ENCODE measurements around the gene C22orf15. TPM values are rescaled to one million over a fixed set of nuclear protein-coding genes. Genes with fewer than 3 reads are reported as not detected.

C22orf15 gene
- total and polyA plus RNA-seq, 2 donors (not counting 3 experiments of a cell fraction or from before 2014, with no cell fraction given) = 0.86 TPM; not detected in 1

DNA sequence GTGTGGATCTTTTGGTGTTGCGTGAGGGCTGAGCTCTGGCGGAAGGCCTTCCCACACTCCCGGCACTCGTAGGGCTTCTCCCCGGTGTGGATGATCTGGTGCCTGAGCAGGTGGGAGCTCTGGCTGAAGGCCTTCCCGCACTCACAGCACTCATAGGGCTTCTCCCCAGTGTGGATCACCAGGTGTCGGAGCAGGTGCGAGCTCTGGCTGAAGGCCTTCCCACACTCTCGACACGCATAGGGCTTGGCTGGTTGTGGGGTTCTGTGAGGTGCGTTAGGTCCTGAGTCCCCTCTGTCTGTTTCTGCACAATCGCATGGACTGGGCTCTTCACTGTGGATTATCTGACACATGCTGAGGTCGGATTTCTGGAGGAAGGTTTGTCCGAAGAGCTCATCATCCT, 18.3 kb upstream of the C22orf15 start:
- no peaks in the 10 kb centered on the region for H3K9me3 ChIP-seq (replicated peaks; ENCODE audit: control insufficient read depth, insufficient read depth, low read length)
- no TSS peak for BruUV-seq (replicated peaks)
- intact Hi-C loops (cut with micrococcal nuclease) = no loop called here

DNA sequence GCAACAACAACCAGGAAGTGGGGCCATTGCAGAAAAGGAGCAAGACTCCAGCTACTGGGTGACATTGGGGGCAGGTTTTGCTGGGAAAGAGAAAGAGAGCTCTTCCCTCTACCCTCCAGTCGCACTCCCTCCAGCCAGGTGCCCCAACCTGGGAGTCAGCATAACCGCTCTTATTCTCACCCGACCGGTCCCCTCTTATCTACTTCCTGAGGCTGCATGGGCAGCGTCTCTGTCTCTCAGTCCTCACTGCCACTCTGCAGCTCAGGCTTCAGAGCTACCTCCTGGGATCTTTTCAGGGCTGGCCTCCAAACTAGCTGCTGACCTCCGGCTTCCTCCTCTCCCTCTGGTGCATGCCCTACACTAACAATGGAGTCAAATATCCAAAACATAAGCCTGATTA, 17.0 kb upstream of the C22orf15 start:
- no peak overlapping the region for H3K9ac ChIP-seq (replicated peaks; ENCODE audit: extremely low read depth, insufficient read depth, low read length)
- ChIA-PET POLR2A (no interaction called here), CTCF (interaction anchor here (1.0 to 1.2 kb wide), 3 partner anchors 8 to 104 kb away, joined by 3 to 7 read pairs (median 4); no protein-coding TSS in a partner anchor)
- no peaks in the 10 kb centered on the region for H3K9me3 ChIP-seq (replicated peaks; ENCODE audit: control insufficient read depth, insufficient read depth, low read length)
- H3K27ac ChIP-seq (ENCODE audit: insufficient read depth, low read depth, low read length) = no peak overlapping the region
- dilution Hi-C loops (cut with MboI; ENCODE audit: extremely low pct_ligation_motif_present, low sequenced_read_pairs) = no loop called here
- BruUV-seq (replicated peaks) = no TSS peak
- no peak overlapping the region for H2AFZ ChIP-seq (ENCODE audit: low read depth, low read length)
- no peak overlapping the region for H3K4me2 ChIP-seq (ENCODE audit: insufficient read depth, low read length)
- no peaks in the 10 kb centered on the region for H3K9me1 ChIP-seq (replicated peaks; ENCODE audit: control insufficient read depth, extremely low read depth, insufficient read depth, low read length)
- H3K4me3 ChIP-seq (replicated peaks in 1 of 3; ENCODE audit: insufficient read depth in 1 of 3, low read depth in 1 of 3, low read length in 3 of 3) = no peak overlapping the region
- TF ChIP-seq POLR2AphosphoS5 (IDR thresholded peaks at IDR 0.05; ENCODE audit: insufficient read depth, low read depth, low read length) (no peak), FOS (IDR thresholded peaks at IDR 0.05; ENCODE audit: borderline replicate concordance, insufficient read depth, low read length) (no peak), EZH2 (IDR thresholded peaks at IDR 0.05; ENCODE audit: borderline replicate concordance, low read depth, low read length, severe bottlenecking) (no peak), GATA2 (IDR thresholded peaks at IDR 0.05; ENCODE audit: insufficient read depth, insufficient read length, low read depth, low read length) (no peak), MAX (IDR thresholded peaks at IDR 0.05; ENCODE audit: insufficient read depth, insufficient read length) (no peak), POLR2A (IDR thresholded peaks at IDR 0.05; ENCODE audit: low read depth, low read length) (no peak), MYC (IDR thresholded peaks at IDR 0.05; ENCODE audit: low read depth, low read length) (no peak), JUN (IDR thresholded peaks at IDR 0.05; ENCODE audit: borderline replicate concordance, insufficient read depth, insufficient read length, low read depth) (no peak)
- TF ChIP-seq, protein P1, sequence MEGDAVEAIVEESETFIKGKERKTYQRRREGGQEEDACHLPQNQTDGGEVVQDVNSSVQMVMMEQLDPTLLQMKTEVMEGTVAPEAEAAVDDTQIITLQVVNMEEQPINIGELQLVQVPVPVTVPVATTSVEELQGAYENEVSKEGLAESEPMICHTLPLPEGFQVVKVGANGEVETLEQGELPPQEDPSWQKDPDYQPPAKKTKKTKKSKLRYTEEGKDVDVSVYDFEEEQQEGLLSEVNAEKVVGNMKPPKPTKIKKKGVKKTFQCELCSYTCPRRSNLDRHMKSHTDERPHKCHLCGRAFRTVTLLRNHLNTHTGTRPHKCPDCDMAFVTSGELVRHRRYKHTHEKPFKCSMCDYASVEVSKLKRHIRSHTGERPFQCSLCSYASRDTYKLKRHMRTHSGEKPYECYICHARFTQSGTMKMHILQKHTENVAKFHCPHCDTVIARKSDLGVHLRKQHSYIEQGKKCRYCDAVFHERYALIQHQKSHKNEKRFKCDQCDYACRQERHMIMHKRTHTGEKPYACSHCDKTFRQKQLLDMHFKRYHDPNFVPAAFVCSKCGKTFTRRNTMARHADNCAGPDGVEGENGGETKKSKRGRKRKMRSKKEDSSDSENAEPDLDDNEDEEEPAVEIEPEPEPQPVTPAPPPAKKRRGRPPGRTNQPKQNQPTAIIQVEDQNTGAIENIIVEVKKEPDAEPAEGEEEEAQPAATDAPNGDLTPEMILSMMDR (IDR thresholded peaks at IDR 0.05; ENCODE audit: extremely low read depth in 1 of 2, insufficient read depth in 1 of 2, low read depth in 1 of 2, low read length in 2 of 2) = no peak
- H3K27me3 ChIP-seq (ENCODE audit: control insufficient read depth in 2 of 2, insufficient read depth in 2 of 2, low read length in 2 of 2) = no peaks in the 10 kb centered on the region
- H3K36me3 ChIP-seq (ENCODE audit: control insufficient read depth in 2 of 2, extremely low read depth in 1 of 2, insufficient read depth in 2 of 2, low read length in 2 of 2) = peaks cover 5 to 23% of the 10 kb centered on the region in 2 experiments
- DNase-seq (ENCODE audit: low read depth, low spot score) = no peak
- H3K4me1 ChIP-seq (ENCODE audit: control insufficient read depth, extremely low read depth, insufficient read depth, low read length) = peaks cover 10% of the 10 kb centered on the region
- intact Hi-C loops (cut with micrococcal nuclease) = no loop called here
- H3K79me2 ChIP-seq (ENCODE audit: control insufficient read depth, insufficient read depth, low read length) = no peaks in the 10 kb centered on the region
- no peaks in the 10 kb centered on the region for H4K20me1 ChIP-seq (replicated peaks; ENCODE audit: control insufficient read depth, extremely low read depth, insufficient read depth, low read length)
- no peak for FAIRE-seq

More for the DNA sequence above, 18.3 kb upstream of the C22orf15 start:
- DNase-seq (ENCODE audit: low read depth, low spot score) (no peak), FAIRE-seq (no peak)
- Histone ChIP-seq H3K4me2 (ENCODE audit: insufficient read depth, low read length) (no peak overlapping the region), H3K4me1 (ENCODE audit: control insufficient read depth, extremely low read depth, insufficient read depth, low read length) (no peaks in the 10 kb centered on the region), H3K9me1 (replicated peaks; ENCODE audit: control insufficient read depth, extremely low read depth, insufficient read depth, low read length) (no peaks in the 10 kb centered on the region), H2AFZ (ENCODE audit: low read depth, low read length) (no peak overlapping the region), H3K27me3 (ENCODE audit: control insufficient read depth in 2 of 2, insufficient read depth in 2 of 2, low read length in 2 of 2) (no peaks in the 10 kb centered on the region), H4K20me1 (replicated peaks; ENCODE audit: control insufficient read depth, extremely low read depth, insufficient read depth, low read length) (no peaks in the 10 kb centered on the region), H3K79me2 (ENCODE audit: control insufficient read depth, insufficient read depth, low read length) (no peaks in the 10 kb centered on the region), H3K27ac (ENCODE audit: insufficient read depth, low read depth, low read length) (no peak overlapping the region), H3K9ac (replicated peaks; ENCODE audit: extremely low read depth, insufficient read depth, low read length) (no peak overlapping the region), H3K4me3 (replicated peaks in 1 of 3; ENCODE audit: insufficient read depth in 1 of 3, low read depth in 1 of 3, low read length in 3 of 3) (no peak overlapping the region), H3K36me3 (ENCODE audit: control insufficient read depth in 2 of 2, extremely low read depth in 1 of 2, insufficient read depth in 2 of 2, low read length in 2 of 2) (peaks cover 5 to 23% of the 10 kb centered on the region in 2 experiments)
- dilution Hi-C loops (cut with MboI; ENCODE audit: extremely low pct_ligation_motif_present, low sequenced_read_pairs) = no loop called here
- TF ChIP-seq EZH2 (IDR thresholded peaks at IDR 0.05; ENCODE audit: borderline replicate concordance, low read depth, low read length, severe bottlenecking) = no peak
- TF ChIP-seq GATA2 (IDR thresholded peaks at IDR 0.05; ENCODE audit: insufficient read depth, insufficient read length, low read depth, low read length) = no peak
- no peak for TF ChIP-seq POLR2AphosphoS5 (IDR thresholded peaks at IDR 0.05; ENCODE audit: insufficient read depth, low read depth, low read length)
- ChIA-PET POLR2A (no interaction called here), CTCF (interaction anchor here (1.2 to 2.0 kb wide), 2 partner anchors 9 to 105 kb away, joined by 3 to 5 read pairs; no protein-coding TSS in a partner anchor)
